Small intestine (tissue), 7 donors: ENCODE results near the gene KCTD17. TPM values are rescaled to one million over a fixed set of nuclear protein-coding genes. Genes with fewer than 3 reads are reported as not detected.

Experiments used
- DNase-seq, 2 donors: peaks; one replicate each; pipeline versions ENCODE4 v3.0.0 to v3.0.0-alpha.2; 2013
- FAIRE-seq: peaks from 2 replicates; lab custom pipeline; 2012; peaks lifted over from hg19 to GRCh38; lab: Jason Lieb, UNC
- H3K27ac ChIP-seq, 3 donors: one replicate each; pipeline ENCODE4 v1.5.1; 2013; ENCODE audit warnings: low read length in 2 of 3, mild to moderate bottlenecking in 2 of 3, control low read depth in 1 of 3, inconsistent platforms in 1 of 3, low read depth in 1 of 3, moderate library complexity in 1 of 3
- H3K27me3 ChIP-seq, 3 donors: one replicate each; pipeline ENCODE4 v1.6.1; 2013; ENCODE audit warnings: low read length in 3 of 3, inconsistent platforms in 1 of 3; ENCODE audit not compliant: control insufficient read depth in 3 of 3, insufficient read depth in 3 of 3
- H3K36me3 ChIP-seq, 3 donors: one replicate each; pipeline ENCODE4 v1.6.1; 2013; ENCODE audit warnings: low read length in 3 of 3, inconsistent platforms in 1 of 3, low read depth in 1 of 3, mild to moderate bottlenecking in 1 of 3, moderate library complexity in 1 of 3; ENCODE audit not compliant: control insufficient read depth in 3 of 3, insufficient read depth in 2 of 3
- H3K4me1 ChIP-seq, 3 donors: one replicate each; pipeline ENCODE4 v1.6.1; 2013; ENCODE audit warnings: low read length in 2 of 3, inconsistent platforms in 1 of 3, low read depth in 1 of 3, mild to moderate bottlenecking in 1 of 3, moderate library complexity in 1 of 3; ENCODE audit not compliant: control insufficient read depth in 3 of 3, insufficient read depth in 2 of 3
- H3K4me3 ChIP-seq, 3 donors: one replicate each; pipeline ENCODE4 v1.5.1; 2013; ENCODE audit warnings: low read length in 3 of 3, control low read depth in 1 of 3, inconsistent platforms in 1 of 3, low read depth in 1 of 3, mild to moderate bottlenecking in 1 of 3, moderate library complexity in 1 of 3
- H3K9me3 ChIP-seq, 2 donors: one replicate each; pipeline ENCODE4 v1.6.1; 2013; ENCODE audit warnings: low read depth in 1 of 2, low read length in 1 of 2; ENCODE audit not compliant: control insufficient read depth in 2 of 2, insufficient read depth in 1 of 2
- WGBS, 3 donors: extraction: QIAGEN DNeasy Blood & Tissue Kit; methylation state at CpG; one replicate each; pipeline ENCODE4 v1.1.7; 2013; 5-methylcytosine and 5-hydroxymethylcytosine counted together
- polyA plus RNA-seq, 4 donors: library from polyadenylated mRNA; stranded (reverse) in 3 of 4; unstranded in 1 of 4; fragments of 200-250 nt in 3 of 4; fragments of 120-200 nt in 1 of 4; gene quantifications; one replicate each; pipeline versions ENCODE4 v1.2.1 to v1.2.3, GENCODE V29; 2013
- donor health status: healthy with polysubstance abuse.
- donor health status: control.
- donor health status: control.
- donor health status: Bipolar disorder and iron deficiency.
- donor health status: healthy.

The KCTD17 gene
- polyA plus RNA-seq, 4 donors: 3.6 to 18.8 (median 10.3) TPM

GRCh38 chr22:37088108-37088605, 36.6 kb downstream of the KCTD17 start:
- H3K27ac ChIP-seq: no peak overlapping the region
- no peaks in the 10 kb centered on the region for H3K9me3 ChIP-seq
- WGBS, 3 donors: 22 to 40% (median 29%) methylated on average over 6 of the region's 6 CpGs
- H3K27me3 ChIP-seq: no peaks in the 10 kb centered on the region
- FAIRE-seq (no peak), DNase-seq (no peak)
- peaks cover 0 to 12% (median 0%) of the 10 kb centered on the region in 3 donors for H3K4me1 ChIP-seq
- no peak overlapping the region for H3K4me3 ChIP-seq
- no peaks in the 10 kb centered on the region for H3K36me3 ChIP-seq

- peak in 1 of 2 donors; percentile 34 for DNase-seq
- no peak for FAIRE-seq
- no peaks in the 10 kb centered on the region for H3K36me3 ChIP-seq
- H3K27me3 ChIP-seq: no peaks in the 10 kb centered on the region
- no peaks in the 10 kb centered on the region for H3K9me3 ChIP-seq
- 26 to 65% (median 40%) methylated on average over 17 of the region's 17 CpGs for WGBS, 3 donors
- H3K4me3 ChIP-seq: no peak overlapping the region
- H3K4me1 ChIP-seq: peaks cover 0 to 12% (median 0%) of the 10 kb centered on the region in 3 donors
- no peak overlapping the region for H3K27ac ChIP-seq
Observed at GRCh38 chr22:37088750-37089408, 37.3 kb downstream of the KCTD17 start.

DNA sequence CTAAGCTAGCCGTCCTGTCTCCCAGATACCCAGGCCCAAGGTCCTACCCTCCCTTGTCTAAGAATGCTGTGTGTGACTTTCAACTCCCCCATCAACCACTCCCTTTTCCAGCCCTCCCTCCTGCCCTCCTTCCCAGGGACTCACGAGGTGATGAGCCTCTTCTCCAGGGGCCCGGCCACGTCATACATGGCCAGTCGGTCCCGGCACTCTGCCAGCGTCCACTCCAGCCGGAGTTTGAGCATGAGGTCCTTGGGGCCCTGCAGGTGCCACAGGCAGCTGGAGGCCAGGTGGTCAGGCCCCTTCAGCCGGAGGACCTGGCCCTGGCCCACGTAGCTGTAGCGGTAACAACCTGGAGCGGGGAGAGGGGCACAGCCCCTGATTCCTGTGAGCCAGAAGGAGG, 37.9 kb downstream of the KCTD17 start:
- Histone ChIP-seq H3K4me3 (no peak overlapping the region), H3K27me3 (no peaks in the 10 kb centered on the region), H3K27ac (no peak overlapping the region), H3K36me3 (no peaks in the 10 kb centered on the region), H3K9me3 (no peaks in the 10 kb centered on the region), H3K4me1 (peaks cover 0 to 12% (median 0%) of the 10 kb centered on the region in 3 donors)
- FAIRE-seq (no peak), DNase-seq (no peak)
- WGBS, 3 donors: 29 to 65% (median 58%) methylated on average over 11 to 12 of the region's 12 CpGs

GRCh38 chr22:37090920-37091695, 39.6 kb downstream of the KCTD17 start:
- WGBS, 3 donors: 81 to 85% (median 84%) methylated on average over 9 of the region's 9 CpGs
- FAIRE-seq (no peak), DNase-seq (no peak)
- Histone ChIP-seq H3K27ac (no peak overlapping the region), H3K27me3 (peaks cover 0 to 2% (median 0%) of the 10 kb centered on the region in 3 donors), H3K4me1 (peaks cover 0 to 12% (median 0%) of the 10 kb centered on the region in 3 donors), H3K36me3 (no peaks in the 10 kb centered on the region), H3K4me3 (no peak overlapping the region), H3K9me3 (no peaks in the 10 kb centered on the region)

GRCh38 chr22:37091994-37092393, 40.5 kb downstream of the KCTD17 start:
- no peak for DNase-seq
- FAIRE-seq: no peak
- peaks cover 0 to 2% (median 2%) of the 10 kb centered on the region in 3 donors for H3K27me3 ChIP-seq

GRCh38 chr22:37092997-37093396, 41.5 kb downstream of the KCTD17 start:
- 65 to 75% (median 69%) methylated on average over 6 of the region's 6 CpGs for WGBS, 3 donors
- Histone ChIP-seq H3K27me3 (peaks cover 0 to 2% (median 2%) of the 10 kb centered on the region in 3 donors), H3K36me3 (no peaks in the 10 kb centered on the region), H3K27ac (no peak overlapping the region), H3K4me1 (peaks cover 0 to 12% (median 0%) of the 10 kb centered on the region in 3 donors), H3K9me3 (no peaks in the 10 kb centered on the region), H3K4me3 (no peak overlapping the region)
- FAIRE-seq: no peak
- DNase-seq: no peak

More at GRCh38 chr22:37091994-37092393, 40.5 kb downstream of the KCTD17 start:
- Histone ChIP-seq H3K9me3 (no peaks in the 10 kb centered on the region), H3K36me3 (no peaks in the 10 kb centered on the region), H3K4me3 (no peak overlapping the region), H3K27ac (no peak overlapping the region), H3K4me1 (peaks cover 0 to 12% (median 0%) of the 10 kb centered on the region in 3 donors)
- 48 to 63% (median 60%) methylated on average over 7 of the region's 7 CpGs for WGBS, 3 donors

- no peaks in the 10 kb centered on the region for H3K9me3 ChIP-seq
- DNase-seq (no peak), FAIRE-seq (no peak)
- H3K4me1 ChIP-seq: peaks cover 0 to 14% (median 0%) of the 10 kb centered on the region in 3 donors
- H3K27ac ChIP-seq: no peak overlapping the region
- WGBS, 3 donors: 30 to 49% (median 34%) methylated on average over 1 of the region's 1 CpG
- H3K4me3 ChIP-seq: no peak overlapping the region
- H3K36me3 ChIP-seq: no peaks in the 10 kb centered on the region
- H3K27me3 ChIP-seq: peaks cover 0 to 2% (median 2%) of the 10 kb centered on the region in 3 donors
Observed at GRCh38 chr22:37094239-37094638, 42.7 kb downstream of the KCTD17 start.

- no peaks in the 10 kb centered on the region for H3K36me3 ChIP-seq
- peaks cover 0 to 20% (median 0%) of the 10 kb centered on the region in 3 donors for H3K4me1 ChIP-seq
- H3K4me3 ChIP-seq: no peak overlapping the region
- no peaks in the 10 kb centered on the region for H3K9me3 ChIP-seq
- peaks cover 0 to 2% (median 2%) of the 10 kb centered on the region in 3 donors for H3K27me3 ChIP-seq
- WGBS, 3 donors: 71 to 87% (median 75%) methylated on average over 11 of the region's 11 CpGs
- H3K27ac ChIP-seq: no peak overlapping the region
- FAIRE-seq (no peak), DNase-seq (no peak)
Observed at GRCh38 chr22:37095113-37095512, 43.6 kb downstream of the KCTD17 start.
